Skeletal muscle satellite cell (primary cell): Measurements from ENCODE around the gene TARM1.
"Not testable (repeated sequence)": the region's sequence is repeated elsewhere in the genome, so short reads cannot be mapped to it uniquely, and the experiment has no call there.

ENCODE experiments used
- H3K27me3 ChIP-seq: 2 replicates; pipeline ENCODE4 v1.7.0; 2013; ENCODE audit warnings: low read length; ENCODE audit not compliant: control insufficient read depth, insufficient read depth
- H3K36me3 ChIP-seq: 2 replicates; pipeline ENCODE4 v1.7.0; 2013; ENCODE audit warnings: mild to moderate bottlenecking, control low read depth, low read length; ENCODE audit not compliant: insufficient read depth
- H3K4me1 ChIP-seq: 2 replicates; pipeline ENCODE4 v1.7.0; 2013; ENCODE audit warnings: low read length; ENCODE audit not compliant: control insufficient read depth, insufficient read depth
- H3K4me2 ChIP-seq: 2 replicates; pipeline ENCODE4 v1.7.0; 2013; ENCODE audit warnings: mild to moderate bottlenecking, low read length
- H3K4me3 ChIP-seq: 2 replicates; pipeline ENCODE4 v1.7.0; 2013; ENCODE audit warnings: low read length
- H3K9ac ChIP-seq: 2 replicates; pipeline ENCODE4 v1.7.0; 2013; ENCODE audit warnings: mild to moderate bottlenecking, low read depth, low read length, moderate library complexity
- H3K9me3 ChIP-seq: replicated peaks from 2 replicates; pipeline ENCODE4 v1.7.0; 2013; ENCODE audit warnings: mild to moderate bottlenecking, control low read depth, low read length

TARM1 gene

DNA sequence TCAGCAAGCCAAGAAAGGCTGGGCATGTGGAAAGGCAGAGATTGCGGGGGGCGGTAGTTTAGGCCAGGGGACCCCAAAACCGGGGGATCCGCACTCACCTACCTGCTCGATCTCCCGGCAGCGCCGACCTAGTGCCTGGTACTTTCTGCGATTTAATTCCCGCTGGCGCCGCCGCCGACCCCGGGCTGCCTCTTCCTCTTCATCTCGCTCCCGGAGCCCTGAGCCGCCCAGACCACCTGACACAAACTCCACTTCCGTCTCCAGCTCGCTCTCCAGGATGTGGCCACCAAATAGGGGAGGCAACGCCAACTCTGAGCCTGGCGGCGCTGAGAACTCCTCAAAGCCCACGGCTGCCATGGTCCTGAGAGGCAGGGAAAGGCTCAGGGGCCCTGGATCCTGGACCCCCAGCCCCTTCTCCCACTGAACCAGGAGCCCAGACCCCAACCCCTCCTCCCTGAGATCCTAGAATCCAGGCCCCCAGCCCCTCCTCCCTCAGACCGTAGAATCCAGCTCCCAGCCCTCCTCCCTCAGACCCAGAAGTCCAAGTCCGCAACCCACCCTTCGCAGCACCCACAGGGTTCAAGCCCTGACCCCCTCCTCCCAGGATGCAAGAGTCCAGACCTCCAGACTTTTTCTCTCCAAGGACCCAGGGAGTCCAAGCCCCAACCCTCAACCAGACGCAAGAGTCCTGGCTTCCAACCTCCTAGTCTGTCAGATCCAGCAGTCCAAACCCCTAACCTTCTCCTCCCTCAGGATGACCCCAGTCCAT lies 33.4 kb upstream of the TARM1 start:
- Histone ChIP-seq H3K4me1 (peaks cover 15% of the 10 kb centered on the region), H3K36me3 (peaks cover 21% of the 10 kb centered on the region), H3K9me3 (no peaks in the 10 kb centered on the region), H3K4me2 (peak overlapping the region; percentile 98), H3K4me3 (peak overlapping the region; percentile 92), H3K27me3 (no peaks in the 10 kb centered on the region), H3K9ac (peak overlapping the region; percentile 95)

DNA sequence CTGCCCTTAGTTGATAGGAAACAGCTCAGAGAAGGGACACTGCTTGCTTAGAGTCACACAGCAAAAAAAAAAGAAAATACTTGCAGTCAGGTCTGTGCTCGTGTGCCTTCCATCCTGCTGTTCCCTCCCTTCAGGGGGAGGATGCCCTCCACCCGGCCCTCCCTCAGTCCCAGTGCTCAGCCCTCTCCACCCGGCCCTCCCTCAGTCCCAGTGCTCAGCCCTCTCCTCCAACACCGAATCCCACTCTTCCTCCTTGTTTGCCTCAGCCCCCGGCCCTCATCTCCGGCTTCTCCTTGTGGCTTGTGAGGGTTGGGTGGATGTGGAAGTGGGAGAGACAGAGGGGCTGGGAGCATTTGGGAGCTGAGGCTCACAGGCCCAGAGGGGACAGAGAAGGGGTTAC lies 28.5 kb upstream of the TARM1 start:
- no peaks in the 10 kb centered on the region for H3K9me3 ChIP-seq
- H3K9ac ChIP-seq, result no peak overlapping the region
- no peak overlapping the region for H3K4me3 ChIP-seq
- H3K36me3 ChIP-seq, result peaks cover 48% of the 10 kb centered on the region
- H3K4me2 ChIP-seq, result no peak overlapping the region
- peaks cover 7% of the 10 kb centered on the region for H3K4me1 ChIP-seq
- no peaks in the 10 kb centered on the region for H3K27me3 ChIP-seq

DNA sequence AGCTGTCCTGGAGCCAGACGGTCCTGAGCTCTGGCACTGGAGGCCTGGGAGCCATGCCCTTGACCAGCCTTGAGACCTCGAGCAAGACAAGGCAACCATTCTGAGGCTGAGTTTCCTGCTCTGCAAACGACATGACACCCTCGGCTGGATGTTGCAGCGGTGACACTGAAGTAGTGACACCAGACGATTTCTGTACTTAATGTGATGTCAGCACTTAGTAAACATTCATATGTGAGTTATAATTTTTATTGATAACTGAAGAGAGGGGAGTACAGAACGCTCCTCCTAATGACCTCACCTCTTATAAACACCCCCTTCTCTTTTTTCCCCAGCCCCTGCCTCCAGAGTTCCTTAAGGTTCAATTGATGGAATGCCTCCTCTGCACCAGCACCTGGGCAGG lies 27.3 kb upstream of the TARM1 start:
- H3K27me3 ChIP-seq, result no peaks in the 10 kb centered on the region
- H3K9ac ChIP-seq, result no peak overlapping the region
- H3K4me3 ChIP-seq, result no peak overlapping the region
- no peak overlapping the region for H3K4me2 ChIP-seq
- peaks cover under 1% of the 10 kb centered on the region for H3K4me1 ChIP-seq
- H3K9me3 ChIP-seq, result no peaks in the 10 kb centered on the region
- peaks cover 43% of the 10 kb centered on the region for H3K36me3 ChIP-seq

DNA sequence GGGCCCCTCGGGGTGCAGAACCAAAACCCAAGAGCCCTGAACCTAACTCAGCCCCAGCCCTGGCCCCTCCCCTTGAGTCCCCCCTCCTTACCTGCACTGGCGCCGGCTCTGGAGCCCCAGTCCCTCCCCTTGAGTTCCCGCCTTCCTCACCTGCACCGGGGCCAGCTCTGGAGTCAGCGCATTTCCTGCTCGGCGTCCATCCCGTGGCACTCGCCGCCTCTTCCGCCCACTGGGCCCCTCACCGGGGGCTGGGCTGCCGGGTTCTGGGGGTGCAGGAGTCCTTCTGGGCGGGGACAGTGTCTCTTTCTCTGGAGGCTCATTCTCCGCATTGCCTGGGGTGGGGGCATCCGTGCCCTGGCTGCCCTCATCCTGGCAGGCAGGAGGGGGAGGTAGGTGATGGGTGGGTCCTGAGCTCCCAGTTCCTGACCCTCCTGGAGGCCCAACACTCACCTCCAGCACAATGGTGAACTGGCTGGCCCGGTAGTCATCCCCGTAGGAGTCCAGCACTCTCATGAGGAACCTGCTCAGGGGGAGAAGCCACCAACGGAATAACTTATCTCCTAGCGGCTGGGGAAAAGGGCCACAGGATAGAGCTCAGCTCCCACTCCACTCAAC lies 26.8 kb upstream of the TARM1 start:
- no peaks in the 10 kb centered on the region for H3K9me3 ChIP-seq
- H3K36me3 ChIP-seq, result peaks cover 43% of the 10 kb centered on the region
- no peaks in the 10 kb centered on the region for H3K27me3 ChIP-seq
- no peak overlapping the region for H3K9ac ChIP-seq
- H3K4me2 ChIP-seq, result no peak overlapping the region
- H3K4me3 ChIP-seq, result no peak overlapping the region
- peaks cover 4% of the 10 kb centered on the region for H3K4me1 ChIP-seq

DNA sequence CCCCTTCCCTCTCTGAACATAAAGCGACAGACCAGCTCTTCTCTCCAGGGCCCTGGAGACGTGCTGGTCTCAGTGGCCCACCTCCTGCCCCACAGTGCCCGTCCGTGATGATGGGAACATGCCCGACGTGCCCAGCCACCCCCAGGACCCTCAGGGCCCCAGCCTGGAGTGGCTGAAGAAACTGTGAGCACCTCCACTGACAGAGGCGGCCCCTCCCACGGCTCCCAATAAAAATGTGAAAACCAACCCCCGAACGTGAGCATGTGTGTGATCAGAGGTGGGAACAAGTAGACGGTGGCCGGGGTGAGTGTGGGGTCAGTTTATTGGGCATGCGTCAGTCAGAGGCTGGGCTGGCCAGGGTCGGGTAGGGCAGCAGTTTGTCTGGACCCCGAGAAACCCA lies 25.6 kb upstream of the TARM1 start:
- Histone ChIP-seq H3K36me3 (peaks cover 43% of the 10 kb centered on the region), H3K9me3 (no peaks in the 10 kb centered on the region), H3K9ac (no peak overlapping the region), H3K4me2 (no peak overlapping the region), H3K27me3 (no peaks in the 10 kb centered on the region), H3K4me1 (peaks cover 4% of the 10 kb centered on the region), H3K4me3 (no peak overlapping the region)

DNA sequence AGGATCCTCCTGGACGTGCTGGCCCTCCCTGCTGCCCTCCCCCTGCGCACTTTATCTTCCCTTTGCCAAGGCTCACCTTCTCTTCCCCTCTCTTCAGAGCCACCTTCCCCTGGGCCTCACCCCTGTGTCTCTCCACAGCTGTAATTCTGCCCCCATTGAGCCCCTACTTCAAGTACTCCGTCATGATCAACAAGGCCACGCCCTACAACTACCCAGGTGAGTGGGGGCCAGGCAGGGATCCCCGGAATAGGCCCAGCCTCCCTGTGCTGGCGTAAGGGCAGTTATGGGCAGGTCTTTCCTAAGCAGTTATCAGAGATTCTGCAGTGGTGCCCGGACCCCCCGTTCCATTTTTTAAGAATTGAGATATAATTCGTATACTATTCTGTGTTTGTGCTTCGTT lies 24.6 kb upstream of the TARM1 start:
- H3K4me3 ChIP-seq, result no peak overlapping the region
- H3K4me2 ChIP-seq, result no peak overlapping the region
- H3K36me3 ChIP-seq, result peaks cover 41% of the 10 kb centered on the region
- H3K4me1 ChIP-seq, result peaks cover 4% of the 10 kb centered on the region
- H3K27me3 ChIP-seq, result no peaks in the 10 kb centered on the region
- no peak overlapping the region for H3K9ac ChIP-seq
- H3K9me3 ChIP-seq, result no peaks in the 10 kb centered on the region

DNA sequence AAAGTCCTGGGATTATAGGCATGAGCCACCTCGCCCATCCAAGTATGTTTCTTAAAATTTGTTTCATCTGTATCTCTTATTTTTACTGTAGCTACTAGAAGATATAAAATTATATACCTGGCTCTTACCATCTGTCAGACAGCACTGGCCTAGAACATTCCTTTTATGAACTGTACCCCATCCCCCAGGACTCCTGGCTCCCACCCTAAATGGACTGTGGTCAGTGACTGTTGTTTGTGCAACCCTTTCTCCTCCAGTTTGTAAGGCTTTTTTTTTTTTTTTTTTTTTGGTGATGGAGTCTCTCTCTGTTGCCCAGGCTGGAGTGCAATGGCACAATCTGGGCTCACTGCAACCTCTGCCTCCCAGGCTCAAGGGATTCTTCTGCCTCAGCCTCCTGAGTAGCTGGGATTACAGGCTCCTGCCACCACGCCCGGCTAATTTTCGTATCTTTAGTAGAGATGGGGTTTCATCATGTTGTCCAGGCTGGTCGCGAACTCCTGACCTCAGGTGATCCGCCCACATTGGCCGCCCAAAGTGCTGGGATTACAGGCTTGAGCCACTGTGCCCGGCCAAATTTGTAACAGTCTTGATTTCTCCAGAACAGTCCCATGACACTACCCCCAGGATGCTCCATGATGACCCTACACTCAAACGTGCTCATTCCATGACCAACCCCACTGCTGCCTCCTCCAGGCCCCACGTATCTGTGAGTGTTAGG lies 24.0 kb upstream of the TARM1 start:
- Histone ChIP-seq H3K9me3 (no peaks in the 10 kb centered on the region), H3K4me1 (peaks cover 4% of the 10 kb centered on the region), H3K27me3 (no peaks in the 10 kb centered on the region), H3K4me3 (no peak overlapping the region), H3K9ac (no peak overlapping the region), H3K4me2 (no peak overlapping the region), H3K36me3 (peaks cover 37% of the 10 kb centered on the region)

DNA sequence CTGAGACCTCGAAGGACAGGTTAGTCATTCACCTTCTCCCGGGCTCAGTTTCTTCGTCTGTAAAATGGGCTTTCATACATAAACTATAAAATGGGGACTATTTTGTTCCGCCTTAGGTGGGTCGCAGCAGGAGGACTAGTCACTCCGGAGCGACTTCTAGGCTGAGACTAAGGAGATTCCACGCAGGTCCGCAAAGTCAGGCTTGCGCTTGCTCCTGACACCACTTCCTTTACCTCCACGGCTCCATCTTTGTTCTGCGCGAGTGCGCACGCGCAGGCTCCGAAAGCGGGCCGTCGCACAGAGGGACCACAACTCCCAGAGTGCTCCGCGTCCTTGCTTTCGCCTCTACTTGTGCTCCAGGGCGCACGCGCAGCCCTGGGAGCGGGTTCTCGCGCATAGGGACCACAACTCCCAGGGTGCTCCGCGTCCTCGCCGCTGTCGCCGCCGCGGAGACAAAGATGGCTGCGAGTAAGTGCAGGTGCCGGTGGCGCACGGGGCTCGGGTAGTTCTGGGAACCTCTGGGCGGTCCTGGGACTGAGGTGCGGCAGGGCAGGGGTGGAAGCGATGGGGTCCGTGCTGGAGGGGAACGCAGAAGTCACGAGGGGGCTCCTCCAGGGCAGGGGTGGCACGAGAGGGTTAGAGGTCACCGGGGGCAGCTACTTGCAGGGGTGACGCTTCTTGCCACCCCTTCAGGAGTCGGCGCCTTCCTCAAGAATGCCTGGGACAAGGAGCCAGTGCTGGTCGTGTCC lies 21.4 kb upstream of the TARM1 start, which contains the start of gene NDUFA3:
TSS of gene NDUFA3 (plus strand) at position 435 of the 749 bp plus-strand sequence. CDS start at position 459, 24 bp downstream.
- peaks cover 16% of the 10 kb centered on the region for H3K36me3 ChIP-seq
- peaks cover 4% of the 10 kb centered on the region for H3K4me1 ChIP-seq
- no peaks in the 10 kb centered on the region for H3K9me3 ChIP-seq
- H3K27me3 ChIP-seq, result no peaks in the 10 kb centered on the region
- peak within 1 kb of the TSS; percentile 92 for H3K4me3 ChIP-seq
- H3K4me2 ChIP-seq, result peak within 1 kb of the TSS; percentile 97
- peak within 1 kb of the TSS; percentile 81 for H3K9ac ChIP-seq

DNA sequence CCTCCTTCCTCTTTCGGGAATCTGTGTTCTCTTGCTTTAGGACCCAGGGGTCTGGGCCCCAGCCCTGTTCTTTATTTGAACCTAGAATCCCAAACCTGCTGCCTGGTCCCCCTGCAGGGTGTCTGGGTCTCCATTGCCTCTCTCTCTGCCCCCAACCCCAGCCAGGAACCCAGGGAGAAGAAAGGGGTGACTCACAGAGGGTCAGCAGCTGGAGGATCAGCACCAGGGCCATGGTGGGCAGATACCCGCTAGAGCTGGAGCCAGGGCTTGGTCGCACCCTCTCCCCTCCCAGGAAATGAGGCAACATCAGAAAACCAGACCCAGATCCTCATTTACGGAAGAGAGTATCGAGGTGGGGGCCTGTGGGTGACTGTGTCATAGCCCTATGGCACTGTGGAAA lies 19.4 kb upstream of the TARM1 start, which contains the start of gene OSCAR:
TSS of gene OSCAR (minus strand) at position 243 of the 400 bp plus-strand sequence. CDS start at position 232, 11 bp downstream.
- Histone ChIP-seq H3K4me2 (no peak within 1 kb of the TSS), H3K27me3 (no peaks in the 10 kb centered on the region), H3K4me1 (peaks cover 14% of the 10 kb centered on the region), H3K9me3 (no peaks in the 10 kb centered on the region), H3K4me3 (no peak within 1 kb of the TSS), H3K9ac (no peak within 1 kb of the TSS), H3K36me3 (peaks cover 3% of the 10 kb centered on the region)

DNA sequence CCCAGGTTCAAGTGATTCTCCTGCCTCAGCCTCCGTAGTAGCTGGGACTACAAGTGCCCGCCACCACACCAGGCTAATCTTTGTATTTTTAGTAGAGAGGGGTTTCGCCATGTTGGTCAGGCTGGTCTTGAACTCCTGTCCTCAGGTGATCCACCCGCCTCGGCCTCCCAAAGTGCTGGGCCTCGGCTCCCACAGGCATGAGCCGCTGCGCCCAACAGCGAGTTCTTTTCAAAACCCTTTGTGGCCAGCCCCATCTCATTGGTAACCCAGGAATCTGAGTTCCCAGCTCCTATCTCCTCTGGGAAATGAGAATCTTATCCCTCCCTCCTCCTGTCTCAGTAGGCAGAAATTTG lies 18.7 kb upstream of the TARM1 start:
- H3K4me3 ChIP-seq, H3K4me2 ChIP-seq, H3K9me3 ChIP-seq, H3K27me3 ChIP-seq, H3K9ac ChIP-seq, H3K36me3 ChIP-seq: not testable (repeated sequence)
- peaks cover 16% of the 10 kb centered on the region for H3K4me1 ChIP-seq
